DOHH2 (cell line): ENCODE results near the gene SMPD3.

ENCODE experiments used
- H3F3A ChIP-seq: fragments of 200-600 bp; sonication (generic), shearing (Covaris generic); 2 replicates; pipeline ENCODE4 v1.6.0; 2016; ENCODE audit warnings: antibody characterized with exemption, mild to moderate bottlenecking; ENCODE audit not compliant: control insufficient read depth, insufficient read depth
- H3K27ac ChIP-seq: fragments of 200-600 bp; sonication (generic); 2 replicates; pipeline ENCODE4 v1.5.1; 2014; ENCODE audit warnings: low read depth, mild to moderate bottlenecking, low read length, moderate library complexity
- H3K27me3 ChIP-seq: fragments of 200-600 bp; sonication (generic); 2 replicates; pipeline ENCODE4 v1.6.1; 2014; ENCODE audit warnings: mild to moderate bottlenecking, low read length, mixed read lengths; ENCODE audit not compliant: control insufficient read depth
- H3K36me3 ChIP-seq: fragments of 200-600 bp; sonication (generic); 2 replicates; pipeline ENCODE4 v1.6.1; 2014; ENCODE audit warnings: mild to moderate bottlenecking, low read length, moderate library complexity, mixed read lengths; ENCODE audit not compliant: control insufficient read depth
- H3K4me1 ChIP-seq: fragments of 200-600 bp; sonication (generic); 2 replicates; pipeline ENCODE4 v1.6.1; 2014; ENCODE audit warnings: mild to moderate bottlenecking, low read length, mixed read lengths; ENCODE audit not compliant: control insufficient read depth
- H3K4me2 ChIP-seq: fragments of 200-600 bp; sonication (generic); 2 replicates; pipeline ENCODE4 v1.6.0; 2014; ENCODE audit warnings: mild to moderate bottlenecking, low read length, moderate library complexity
- H3K4me3 ChIP-seq: fragments of 200-600 bp; sonication (generic); 2 replicates; pipeline ENCODE4 v1.5.1; 2014; ENCODE audit warnings: mild to moderate bottlenecking, low read length, mixed read lengths
- H3K79me2 ChIP-seq: fragments of 200-600 bp; sonication (generic); 2 replicates; pipeline ENCODE4 v1.6.1; 2014; ENCODE audit warnings: mild to moderate bottlenecking, low read length, mixed read lengths; ENCODE audit not compliant: control insufficient read depth
- H3K9me2 ChIP-seq: fragments of 200-600 bp; sonication (generic); replicated peaks from 2 replicates; pipeline ENCODE4 v1.6.1; 2014; ENCODE audit warnings: mild to moderate bottlenecking, low read length, mixed read lengths; ENCODE audit not compliant: control insufficient read depth
- H3K9me3 ChIP-seq: fragments of 200-600 bp; sonication (generic); 2 replicates; pipeline ENCODE4 v1.6.1; 2014; ENCODE audit warnings: antibody characterized with exemption, low read length, mixed read lengths; ENCODE audit not compliant: control insufficient read depth, insufficient read depth
- H4K20me1 ChIP-seq: fragments of 200-600 bp; sonication (generic); 2 replicates; pipeline ENCODE4 v1.6.0; 2014; ENCODE audit warnings: low read depth, mild to moderate bottlenecking, antibody characterized with exemption, low read length, moderate library complexity; ENCODE audit not compliant: control insufficient read depth, insufficient read depth
- CTCF ChIP-seq: fragments of 200-600 bp; sonication (generic); IDR thresholded peaks from one replicate; pipeline ENCODE4 v1.5.1; 2014; ENCODE audit warnings: antibody characterized with exemption, mild to moderate bottlenecking, low read depth, low read length; ENCODE audit not compliant: poor library complexity, severe bottlenecking
- EZH2phosphoT487 ChIP-seq: fragments of 200-600 bp; sonication (generic); IDR thresholded peaks from 2 replicates; pipeline ENCODE4 v1.6.1; 2017; ENCODE audit warnings: borderline replicate concordance, mild to moderate bottlenecking, antibody characterized with exemption, low read length, moderate library complexity, mixed read lengths

Gene SMPD3

GRCh38 chr16:68349838-68350410, 98.4 kb downstream of the SMPD3 start:
- H3K9me3 ChIP-seq = no peaks in the 10 kb centered on the region
- H3K27me3 ChIP-seq = no peaks in the 10 kb centered on the region
- no peaks in the 10 kb centered on the region for H3K9me2 ChIP-seq
- TF ChIP-seq EZH2phosphoT487 (no peak), CTCF (no peak)
- no peaks in the 10 kb centered on the region for H3F3A ChIP-seq
- peaks cover 77% of the 10 kb centered on the region for H3K36me3 ChIP-seq
- no peak overlapping the region for H3K27ac ChIP-seq
- no peak overlapping the region for H3K4me2 ChIP-seq
- H3K4me3 ChIP-seq = no peak overlapping the region
- no peaks in the 10 kb centered on the region for H4K20me1 ChIP-seq
- H3K4me1 ChIP-seq = no peaks in the 10 kb centered on the region
- no peaks in the 10 kb centered on the region for H3K79me2 ChIP-seq

- Histone ChIP-seq H3K4me3 (no peak overlapping the region), H3K36me3 (peaks cover 71% of the 10 kb centered on the region), H3K4me2 (no peak overlapping the region), H3K79me2 (no peaks in the 10 kb centered on the region), H3K9me3 (no peaks in the 10 kb centered on the region), H3K27ac (no peak overlapping the region), H3F3A (no peaks in the 10 kb centered on the region), H4K20me1 (no peaks in the 10 kb centered on the region), H3K27me3 (no peaks in the 10 kb centered on the region), H3K4me1 (no peaks in the 10 kb centered on the region), H3K9me2 (no peaks in the 10 kb centered on the region)
- TF ChIP-seq CTCF (no peak), EZH2phosphoT487 (no peak)
Observed at GRCh38 chr16:68348639-68349445, 99.5 kb downstream of the SMPD3 start.

GRCh38 chr16:68347605-68348004, 100.7 kb downstream of the SMPD3 start:
- TF ChIP-seq CTCF (no peak), EZH2phosphoT487 (no peak)
- H3F3A ChIP-seq = no peaks in the 10 kb centered on the region
- no peaks in the 10 kb centered on the region for H3K79me2 ChIP-seq
- no peaks in the 10 kb centered on the region for H3K4me1 ChIP-seq
- H4K20me1 ChIP-seq = no peaks in the 10 kb centered on the region
- no peak overlapping the region for H3K4me2 ChIP-seq
- peaks cover 72% of the 10 kb centered on the region for H3K36me3 ChIP-seq
- no peaks in the 10 kb centered on the region for H3K27me3 ChIP-seq
- no peaks in the 10 kb centered on the region for H3K9me3 ChIP-seq
- no peaks in the 10 kb centered on the region for H3K9me2 ChIP-seq
- no peak overlapping the region for H3K4me3 ChIP-seq
- H3K27ac ChIP-seq = no peak overlapping the region
